ENCODE measurements around the gene NFATC3.

The NFATC3 gene
- long read RNA-seq, full-length matches to known transcripts, result 80 of 141 reads
- long read RNA-seq, partial matches to known transcripts, result 19 of 141 reads
- long read RNA-seq, other reads (novel, unspliced or antisense), result 42 of 141 reads

- H3K27ac ChIP-seq (replicated peaks), result peak within 1 kb of the TSS; percentile 97
- peak within 1 kb of the TSS; percentile 79 for H3K4me3 ChIP-seq (replicated peaks; ENCODE audit: insufficient read depth, low read length)
- no peaks in the 10 kb centered on the region for H3K27me3 ChIP-seq (ENCODE audit: insufficient read depth, poor library complexity, severe bottlenecking)
- TF ChIP-seq SPI1 (IDR thresholded peaks at IDR 0.05; ENCODE audit: borderline replicate concordance, low read depth) (no peak), POLR2AphosphoS5 (IDR thresholded peaks at IDR 0.05; ENCODE audit: low read depth) (peak; percentile 17; the same call in 1 of the 2 replicates)
- DNase-seq (ENCODE audit: low read depth in 1 of 2, low spot score in 1 of 2), result peak; percentile 93 to 99
Observed at GRCh38 chr16:68085259-68086071, at the start of gene NFATC3. TSS of gene NFATC3 (plus strand) at chr16:68085370. CDS start at chr16:68085682, 312 bp downstream.

DNA sequence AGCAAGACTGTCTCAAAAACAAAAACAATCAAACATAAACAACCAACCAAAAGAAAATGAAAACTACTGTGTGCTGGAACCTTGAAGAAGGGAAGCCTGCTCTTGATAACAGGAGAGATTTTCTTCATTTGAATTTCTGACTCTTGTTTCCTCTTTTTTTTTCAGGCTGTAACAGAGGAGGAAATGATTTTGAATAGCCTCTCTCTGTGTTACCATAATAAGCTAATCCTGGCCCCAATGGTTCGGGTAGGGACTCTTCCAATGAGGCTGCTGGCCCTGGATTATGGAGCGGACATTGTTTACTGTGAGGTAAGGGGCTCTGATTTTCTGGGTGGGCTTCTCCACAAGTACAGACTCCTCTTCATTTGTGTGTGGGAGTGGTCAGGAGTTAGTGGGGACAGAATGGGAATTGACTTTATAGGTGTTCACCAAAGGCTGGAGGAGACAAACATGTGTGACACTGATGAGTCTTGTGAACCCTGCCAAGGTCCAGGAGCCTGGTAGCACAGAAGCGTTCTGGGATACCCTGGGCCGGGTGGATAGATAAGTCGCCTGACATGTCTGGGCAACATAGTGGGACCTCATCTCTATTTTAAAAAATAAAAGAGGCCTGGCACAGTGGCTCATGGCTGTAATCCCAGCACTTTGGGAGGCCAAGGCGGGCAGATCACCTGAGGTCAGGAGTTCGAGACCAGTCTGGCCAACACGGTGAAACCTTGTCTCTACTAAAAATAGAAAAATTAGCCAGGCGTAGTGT lies 47.2 kb upstream of the NFATC3 start:
- Histone ChIP-seq H3K4me3 (replicated peaks; ENCODE audit: insufficient read depth, low read length) (no peak overlapping the region), H3K27ac (replicated peaks) (peak overlapping the region; percentile 44), H3K27me3 (ENCODE audit: insufficient read depth, poor library complexity, severe bottlenecking) (no peaks in the 10 kb centered on the region)
- TF ChIP-seq SPI1 (IDR thresholded peaks at IDR 0.05; ENCODE audit: borderline replicate concordance, low read depth), result 0 out of 2 replicates have a peak, but pooled peaks have one; percentile 4
- TF ChIP-seq REST (IDR thresholded peaks at IDR 0.05; ENCODE audit: insufficient replicate concordance, low read depth), result no peak
- no peak for DNase-seq (ENCODE audit: low read depth in 1 of 2, low spot score in 1 of 2)

- peak; percentile 69 to 91 for DNase-seq (ENCODE audit: low read depth in 1 of 2, low spot score in 1 of 2)
- no peak overlapping the region for H3K4me3 ChIP-seq (replicated peaks; ENCODE audit: insufficient read depth, low read length)
- H3K27ac ChIP-seq (replicated peaks), result peak overlapping the region; percentile 73
- H3K27me3 ChIP-seq (ENCODE audit: insufficient read depth, poor library complexity, severe bottlenecking), result no peaks in the 10 kb centered on the region
- no peak for TF ChIP-seq GABPA (IDR thresholded peaks at IDR 0.05; ENCODE audit: low read depth)
- no peak for TF ChIP-seq SPI1 (IDR thresholded peaks at IDR 0.05; ENCODE audit: borderline replicate concordance, low read depth)
- TF ChIP-seq CTCF (IDR thresholded peaks at IDR 0.05; ENCODE audit: insufficient read depth, low read length), result peak; percentile 69
- TF ChIP-seq REST (IDR thresholded peaks at IDR 0.05; ENCODE audit: insufficient replicate concordance, low read depth), result no peak
- no peak for TF ChIP-seq POLR2AphosphoS5 (IDR thresholded peaks at IDR 0.05; ENCODE audit: low read depth)
Observed at GRCh38 chr16:68040506-68041288, 44.5 kb upstream of the NFATC3 start.

GRCh38 chr16:68041783-68042182 lies 43.4 kb upstream of the NFATC3 start:
- Histone ChIP-seq H3K27me3 (ENCODE audit: insufficient read depth, poor library complexity, severe bottlenecking) (no peaks in the 10 kb centered on the region), H3K4me3 (replicated peaks; ENCODE audit: insufficient read depth, low read length) (no peak overlapping the region), H3K27ac (replicated peaks) (peak overlapping the region; percentile 73)
- peak; percentile 87 for TF ChIP-seq SPI1 (IDR thresholded peaks at IDR 0.05; ENCODE audit: borderline replicate concordance, low read depth)
- no peak for TF ChIP-seq REST (IDR thresholded peaks at IDR 0.05; ENCODE audit: insufficient replicate concordance, low read depth)
- peak; percentile 72 to 79 for DNase-seq (ENCODE audit: low read depth in 1 of 2, low spot score in 1 of 2)

Data from HL-60 (cell line).